SU-DHL-6 (cell line): ENCODE measurements around the gene CYB561A3.

Experiments used
- H2AFZ ChIP-seq: fragments of 200-600 bp; sonication (generic); 2 replicates; pipeline ENCODE4 v1.6.1; 2014; ENCODE audit warnings: low read depth, mild to moderate bottlenecking, moderate library complexity, mixed read lengths, antibody characterized with exemption, low read length; ENCODE audit not compliant: severe bottlenecking
- H3F3A ChIP-seq: fragments of 200-600 bp; shearing (Covaris generic); 2 replicates; pipeline ENCODE4 v1.6.0; 2016; ENCODE audit warnings: antibody characterized with exemption, mild to moderate bottlenecking; ENCODE audit not compliant: insufficient read depth
- H3K27ac ChIP-seq: fragments of 200-600 bp; sonication (generic); 2 replicates; pipeline ENCODE4 v1.5.1; 2016; ENCODE audit warnings: low read depth, mild to moderate bottlenecking, low read length, moderate library complexity, mixed read lengths
- H3K27me3 ChIP-seq: fragments of 200-600 bp; sonication (generic), shearing (Covaris generic); 2 replicates; pipeline ENCODE4 v1.6.0; 2014; ENCODE audit warnings: mild to moderate bottlenecking, low read length
- H3K36me3 ChIP-seq: fragments of 200-600 bp; sonication (generic); 2 replicates; pipeline ENCODE4 v1.6.1; 2014; ENCODE audit warnings: mild to moderate bottlenecking, low read length, mixed read lengths
- H3K4me2 ChIP-seq: fragments of 300-600, 200-600 bp; shearing (Covaris generic), sonication (generic); 2 replicates; pipeline ENCODE4 v1.6.0; 2014; ENCODE audit warnings: low read length, low read depth, mild to moderate bottlenecking; ENCODE audit not compliant: poor library complexity, severe bottlenecking
- H3K4me3 ChIP-seq: fragments of 200-600 bp; sonication (generic); 2 replicates; pipeline ENCODE4 v1.5.1; 2014; ENCODE audit warnings: antibody characterized with exemption, low read length, mild to moderate bottlenecking, mixed read lengths; ENCODE audit not compliant: insufficient read depth, poor library complexity, severe bottlenecking
- H3K79me2 ChIP-seq: fragments of 200-600 bp; sonication (generic); 2 replicates; pipeline ENCODE4 v1.6.1; 2014; ENCODE audit warnings: mild to moderate bottlenecking, low read length, moderate library complexity; ENCODE audit not compliant: insufficient read depth
- H3K9ac ChIP-seq: fragments of 200-600 bp; sonication (generic); 2 replicates; pipeline ENCODE4 v1.7.0; 2014; ENCODE audit warnings: mild to moderate bottlenecking, low read length
- H3K9me2 ChIP-seq: fragments of 200-600 bp; sonication (generic); replicated peaks from 2 replicates; pipeline ENCODE4 v1.6.1; 2014; ENCODE audit warnings: low read length; ENCODE audit not compliant: insufficient read depth
- H3K9me3 ChIP-seq: fragments of 200-600 bp; sonication (generic); 2 replicates; pipeline ENCODE4 v1.6.1; 2014; ENCODE audit warnings: low read length, mixed read lengths; ENCODE audit not compliant: insufficient read depth
- H4K20me1 ChIP-seq: fragments of 200-600 bp; sonication (generic); 2 replicates; pipeline ENCODE4 v1.6.1; 2014; ENCODE audit warnings: low read depth, mild to moderate bottlenecking, antibody characterized with exemption, low read length, moderate library complexity, mixed read lengths
- CTCF ChIP-seq: fragments of 200-600 bp; sonication (generic); IDR thresholded peaks from one replicate; pipeline ENCODE4 v1.5.1; 2017; ENCODE audit warnings: antibody characterized with exemption, mild to moderate bottlenecking, low read length, moderate library complexity; ENCODE audit not compliant: insufficient read depth, poor library complexity, severe bottlenecking
- EZH2phosphoT487 ChIP-seq: fragments of 200-600 bp; sonication (generic), shearing (Covaris generic); conservative IDR thresholded peaks from 2 replicates; pipeline ENCODE4 v1.6.1; 2018; ENCODE audit warnings: mild to moderate bottlenecking, antibody characterized with exemption, low read length, moderate library complexity, mixed read lengths

Gene CYB561A3

DNA sequence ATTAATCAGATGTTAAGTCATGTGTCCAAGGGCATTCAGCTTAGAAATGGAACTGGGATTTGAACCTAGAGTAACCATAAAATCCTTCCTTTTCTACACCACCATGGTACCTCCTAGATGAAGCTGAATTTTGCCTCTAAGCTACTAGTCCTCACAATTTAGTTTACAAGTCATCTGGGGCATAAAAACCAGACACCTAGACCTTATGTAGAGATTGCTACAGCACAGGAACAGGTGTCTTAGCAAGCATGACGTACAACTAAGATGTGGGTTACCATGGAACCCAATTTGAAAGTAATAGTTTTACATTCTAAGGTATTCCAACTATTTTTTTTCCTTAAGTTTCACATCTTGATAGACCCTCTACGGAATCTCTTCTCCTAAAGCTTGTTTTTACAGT lies 39.9 kb upstream of the CYB561A3 start:
- H4K20me1 ChIP-seq: no peaks in the 10 kb centered on the region; the same call in 1 of the 2 replicates
- no peak overlapping the region for H3K9ac ChIP-seq
- peaks cover 23% of the 10 kb centered on the region; the same call in 1 of the 2 replicates for H3K36me3 ChIP-seq
- no peak overlapping the region for H3K4me3 ChIP-seq
- H3K4me2 ChIP-seq: no peak overlapping the region
- no peak overlapping the region for H2AFZ ChIP-seq
- no peaks in the 10 kb centered on the region for H3K9me3 ChIP-seq
- TF ChIP-seq CTCF: no peak
- no peak for TF ChIP-seq EZH2phosphoT487
- H3K27ac ChIP-seq: no peak overlapping the region
- no peaks in the 10 kb centered on the region for H3K79me2 ChIP-seq
- no peaks in the 10 kb centered on the region for H3K9me2 ChIP-seq
- no peaks in the 10 kb centered on the region for H3K27me3 ChIP-seq
- peaks cover 24% of the 10 kb centered on the region; the same call in 1 of the 2 replicates for H3F3A ChIP-seq

GRCh38 chr11:61401173-61401572 lies 39.5 kb upstream of the CYB561A3 start:
- Histone ChIP-seq H2AFZ (no peak overlapping the region), H3K27me3 (no peaks in the 10 kb centered on the region), H3K27ac (no peak overlapping the region), H3K36me3 (peaks cover 19% of the 10 kb centered on the region; the same call in 1 of the 2 replicates), H3K4me3 (no peak overlapping the region), H3K4me2 (no peak overlapping the region), H3F3A (peaks cover 24% of the 10 kb centered on the region; the same call in 1 of the 2 replicates), H3K9me3 (no peaks in the 10 kb centered on the region), H3K9me2 (no peaks in the 10 kb centered on the region), H3K79me2 (no peaks in the 10 kb centered on the region), H3K9ac (no peak overlapping the region), H4K20me1 (no peaks in the 10 kb centered on the region; the same call in 1 of the 2 replicates)
- no peak for TF ChIP-seq EZH2phosphoT487
- no peak for TF ChIP-seq CTCF

- Histone ChIP-seq H3F3A (no peaks in the 10 kb centered on the region), H3K9me2 (no peaks in the 10 kb centered on the region), H3K27ac (0 out of 2 replicates have a peak overlapping the region, but pooled peaks have one; percentile 0), H3K9ac (peak overlapping the region; percentile 45), H3K79me2 (no peaks in the 10 kb centered on the region), H3K9me3 (no peaks in the 10 kb centered on the region), H4K20me1 (no peaks in the 10 kb centered on the region), H3K27me3 (no peaks in the 10 kb centered on the region), H3K36me3 (no peaks in the 10 kb centered on the region), H2AFZ (peak overlapping the region; percentile 43), H3K4me3 (peak overlapping the region; percentile 44), H3K4me2 (peak overlapping the region; percentile 65)
- TF ChIP-seq CTCF: no peak
- TF ChIP-seq EZH2phosphoT487: no peak
These were observed 31.4 kb upstream of the CYB561A3 start for GRCh38 chr11:61392981-61393595.
